DND-41 (cell line): ENCODE results near the gene CFAP77.

Source experiments
- EZH2 ChIP-seq: IDR thresholded peaks from 3 replicates; pipeline ENCODE4 v1.6.1; 2012; ENCODE audit warnings: borderline replicate concordance, low read depth, mild to moderate bottlenecking, moderate library complexity, low read length, inconsistent platforms; ENCODE audit not compliant: severe bottlenecking
- TF ChIP-seq, protein P1 (sequence below): IDR thresholded peaks from 2 replicates; pipeline ENCODE4 v1.5.1; 2012; ENCODE audit warnings: borderline replicate concordance, low read length, moderate library complexity, mild to moderate bottlenecking; ENCODE audit not compliant: poor library complexity, severe bottlenecking; ENCODE audit errors: extremely low read depth

DNA sequence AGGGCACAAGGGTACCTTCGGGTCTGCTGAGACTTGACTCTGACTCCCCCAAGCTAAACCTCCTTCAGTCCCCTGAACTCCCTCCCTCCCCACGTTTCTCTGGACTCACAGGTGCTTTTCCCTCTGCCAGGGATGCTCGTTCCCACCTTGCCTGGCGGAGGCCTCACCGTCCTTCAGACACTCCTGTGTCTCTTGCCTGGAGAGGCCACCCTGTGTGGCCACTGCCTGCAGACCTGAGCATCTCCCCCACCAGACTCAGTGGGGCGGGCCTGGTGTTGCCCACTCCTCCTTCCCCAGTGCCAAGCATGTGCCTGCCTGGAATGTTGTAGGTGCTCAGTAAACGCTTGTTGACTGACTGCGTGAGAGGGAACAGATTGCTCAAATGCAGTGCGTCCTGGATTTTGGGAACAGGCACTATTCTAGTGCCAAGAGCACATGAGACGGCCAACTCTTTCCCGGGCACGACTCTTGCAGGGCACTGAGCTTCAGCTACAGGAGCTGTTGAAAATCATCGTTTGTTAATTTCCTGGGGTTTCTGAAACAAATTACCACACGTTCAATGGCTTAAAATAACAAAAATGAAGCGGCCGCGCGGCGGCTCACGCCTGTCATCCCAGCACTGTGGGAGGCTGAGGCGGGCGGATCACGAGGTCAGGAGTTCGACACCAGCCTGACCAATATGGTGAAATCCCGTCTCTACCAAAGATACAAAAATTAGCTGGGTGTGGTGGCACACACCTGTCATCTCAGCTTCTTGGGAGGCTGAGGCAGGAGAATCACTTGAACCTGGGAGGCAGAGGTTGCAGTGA, 101.4 kb downstream of the CFAP77 start:
- TF ChIP-seq, protein P1, sequence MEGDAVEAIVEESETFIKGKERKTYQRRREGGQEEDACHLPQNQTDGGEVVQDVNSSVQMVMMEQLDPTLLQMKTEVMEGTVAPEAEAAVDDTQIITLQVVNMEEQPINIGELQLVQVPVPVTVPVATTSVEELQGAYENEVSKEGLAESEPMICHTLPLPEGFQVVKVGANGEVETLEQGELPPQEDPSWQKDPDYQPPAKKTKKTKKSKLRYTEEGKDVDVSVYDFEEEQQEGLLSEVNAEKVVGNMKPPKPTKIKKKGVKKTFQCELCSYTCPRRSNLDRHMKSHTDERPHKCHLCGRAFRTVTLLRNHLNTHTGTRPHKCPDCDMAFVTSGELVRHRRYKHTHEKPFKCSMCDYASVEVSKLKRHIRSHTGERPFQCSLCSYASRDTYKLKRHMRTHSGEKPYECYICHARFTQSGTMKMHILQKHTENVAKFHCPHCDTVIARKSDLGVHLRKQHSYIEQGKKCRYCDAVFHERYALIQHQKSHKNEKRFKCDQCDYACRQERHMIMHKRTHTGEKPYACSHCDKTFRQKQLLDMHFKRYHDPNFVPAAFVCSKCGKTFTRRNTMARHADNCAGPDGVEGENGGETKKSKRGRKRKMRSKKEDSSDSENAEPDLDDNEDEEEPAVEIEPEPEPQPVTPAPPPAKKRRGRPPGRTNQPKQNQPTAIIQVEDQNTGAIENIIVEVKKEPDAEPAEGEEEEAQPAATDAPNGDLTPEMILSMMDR = no peak
- no peak for TF ChIP-seq EZH2
